ENCODE data around the gene C11orf68. TPM values are rescaled to one million over a fixed set of nuclear protein-coding genes. Genes with fewer than 3 reads are reported as not detected.

Gene C11orf68
- total RNA-seq, 1 donor = 52.8 TPM

- DNase-seq (ENCODE audit: low read depth in 2 of 3, low spot score in 2 of 3) = no peak
Measured at GRCh38 chr11:65944767-65945166, 25.9 kb upstream of the C11orf68 start.

- DNase-seq (ENCODE audit: low read depth in 2 of 3, low spot score in 2 of 3) = no peak
Measured at GRCh38 chr11:65944191-65944590, 25.3 kb upstream of the C11orf68 start.

- DNase-seq (ENCODE audit: low read depth in 2 of 3, low spot score in 2 of 3) = no peak
Measured at GRCh38 chr11:65942531-65942930, 23.7 kb upstream of the C11orf68 start.

DNA sequence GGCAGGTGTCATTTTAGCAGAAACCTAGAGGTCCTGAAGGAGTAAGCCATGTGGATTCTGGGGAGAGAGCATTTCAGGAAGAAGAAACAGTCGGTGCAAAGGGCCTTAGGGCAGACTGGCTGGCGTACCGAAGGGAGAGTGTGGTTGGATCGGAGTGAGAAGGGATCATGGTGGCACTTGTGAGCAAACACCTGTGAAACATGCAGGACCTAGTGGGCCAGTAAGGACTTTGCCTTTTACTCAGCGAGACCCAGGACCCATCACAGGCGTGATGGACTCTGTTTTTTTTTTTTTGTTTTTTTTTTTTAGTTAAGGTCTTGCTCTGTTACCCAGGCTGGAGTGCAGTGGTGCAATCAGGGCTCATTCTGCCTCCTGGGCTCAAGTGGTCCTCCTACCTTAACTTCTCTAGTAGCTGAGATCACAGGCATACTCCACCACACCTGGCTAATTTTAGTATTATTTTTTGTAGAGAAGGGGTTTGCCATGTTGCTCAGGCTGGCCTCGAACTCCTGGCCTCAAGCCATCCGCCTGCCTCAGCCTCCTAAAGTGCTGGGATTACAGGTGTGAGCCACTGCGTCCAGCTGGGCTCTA is 23.0 kb upstream of the C11orf68 start:
- DNase-seq (ENCODE audit: low read depth in 2 of 3, low spot score in 2 of 3) = no peak

- DNase-seq (ENCODE audit: low read depth in 2 of 3, low spot score in 2 of 3) = no peak
Measured at GRCh38 chr11:65937766-65938165, 18.9 kb upstream of the C11orf68 start.

DNA sequence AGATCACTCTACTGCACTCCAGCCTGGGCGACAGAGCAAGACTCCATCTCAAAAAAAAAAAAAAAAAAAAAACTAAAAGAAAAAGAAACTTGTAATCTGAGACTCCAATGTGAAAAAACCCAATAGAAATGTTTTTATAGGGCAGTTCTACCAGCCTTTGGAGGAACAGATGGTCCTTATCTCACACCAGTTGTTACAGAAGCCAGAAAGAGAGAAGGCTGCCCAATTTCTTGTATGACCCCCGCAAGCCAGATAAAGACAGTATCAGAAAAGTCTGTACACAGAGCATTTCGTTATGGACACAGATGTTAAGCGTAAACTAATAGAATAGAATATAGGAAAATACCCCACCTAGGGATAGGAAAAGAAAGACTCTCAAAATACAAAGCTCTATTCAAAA is 15.2 kb upstream of the C11orf68 start:
- DNase-seq (ENCODE audit: low read depth in 2 of 3, low spot score in 2 of 3) = peak in 1 of 3 donors; percentile 58

DNA sequence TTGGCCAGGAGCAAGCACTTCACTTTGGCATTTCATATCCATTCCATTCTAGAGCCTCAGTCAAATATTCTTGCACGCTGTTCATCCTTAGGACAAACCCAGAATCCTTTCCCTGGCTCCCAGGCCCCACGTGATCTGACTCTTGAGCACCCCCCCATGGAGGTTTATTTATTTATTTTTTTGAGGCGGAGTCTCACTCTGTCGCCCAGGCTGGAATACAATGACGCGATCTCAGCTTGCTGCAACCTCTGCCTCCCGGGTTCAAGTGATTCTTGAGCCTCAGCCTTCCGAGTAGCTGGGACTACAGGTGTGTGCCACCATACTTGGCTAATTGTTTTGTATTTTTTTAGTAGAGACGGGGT is 13.7 kb upstream of the C11orf68 start:
- no peak for DNase-seq (ENCODE audit: low read depth in 2 of 3, low spot score in 2 of 3)

DNA sequence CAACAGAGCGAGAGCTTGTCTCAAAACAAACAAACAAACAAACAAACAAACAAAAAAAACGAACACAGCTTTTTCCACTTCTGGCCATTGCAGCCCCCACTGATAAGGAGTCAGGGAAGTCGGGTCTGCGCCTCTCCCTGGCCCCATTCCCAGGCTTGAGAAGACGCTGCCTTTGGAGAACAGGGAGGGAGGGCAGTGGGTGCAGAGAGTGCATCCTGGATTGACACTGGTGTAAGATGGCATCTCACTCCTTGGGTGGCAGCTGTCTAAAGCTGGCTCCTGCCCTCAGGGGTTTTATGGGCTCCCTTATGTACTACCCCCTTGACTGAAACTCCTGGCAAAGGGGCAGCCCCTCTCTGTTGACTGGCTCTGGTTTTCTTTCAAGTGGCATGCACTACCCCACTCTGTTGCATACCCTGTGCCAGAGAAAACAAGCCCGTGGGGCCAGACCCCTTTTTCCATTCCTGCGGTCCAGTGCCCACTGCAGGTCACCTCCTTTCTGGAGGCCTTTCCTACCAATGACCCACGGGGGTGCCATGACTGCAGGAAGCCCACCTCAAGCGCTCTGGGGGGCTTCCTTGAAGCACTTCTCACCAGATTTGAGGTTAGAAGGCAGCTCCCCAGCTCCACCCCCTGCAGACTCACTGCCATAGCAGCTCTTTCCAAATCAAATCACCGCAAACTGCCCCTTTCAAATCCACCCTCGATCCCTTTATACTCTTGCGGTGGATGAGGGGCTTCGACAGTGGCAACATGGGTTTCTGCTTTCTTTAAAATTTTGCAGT is 13.1 kb upstream of the C11orf68 start:
- peak in 1 of 3 donors; percentile 35 for DNase-seq (ENCODE audit: low read depth in 2 of 3, low spot score in 2 of 3)

GRCh38 chr11:65928667-65929066 is 9.8 kb upstream of the C11orf68 start:
- DNase-seq (ENCODE audit: low read depth in 2 of 3, low spot score in 2 of 3) = no peak

GRCh38 chr11:65927904-65928397 is 9.1 kb upstream of the C11orf68 start:
- DNase-seq (ENCODE audit: low read depth in 2 of 3, low spot score in 2 of 3) = peak; percentile 53 to 98 (median 95)

DNA sequence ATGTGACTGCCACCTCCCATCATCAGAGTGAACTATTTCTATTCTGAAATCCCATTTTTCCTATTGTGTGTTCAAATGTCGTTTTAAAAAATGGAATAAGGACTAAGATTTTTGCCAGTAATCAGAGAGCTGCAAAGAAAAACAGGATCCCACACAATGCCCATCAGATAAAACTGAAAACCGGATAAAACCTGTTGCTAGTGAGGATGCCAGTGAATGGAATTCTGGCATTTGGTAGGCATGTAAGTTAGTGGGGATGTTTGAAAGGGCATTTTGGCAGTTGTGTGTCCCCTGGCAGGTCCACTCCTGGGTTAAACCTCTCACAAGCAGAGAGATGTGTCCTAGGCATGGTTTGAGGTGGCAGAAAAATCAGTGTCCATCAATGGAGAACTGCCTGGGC is 6.5 kb upstream of the C11orf68 start:
- no peak for DNase-seq (ENCODE audit: low read depth in 2 of 3, low spot score in 2 of 3)

DNA sequence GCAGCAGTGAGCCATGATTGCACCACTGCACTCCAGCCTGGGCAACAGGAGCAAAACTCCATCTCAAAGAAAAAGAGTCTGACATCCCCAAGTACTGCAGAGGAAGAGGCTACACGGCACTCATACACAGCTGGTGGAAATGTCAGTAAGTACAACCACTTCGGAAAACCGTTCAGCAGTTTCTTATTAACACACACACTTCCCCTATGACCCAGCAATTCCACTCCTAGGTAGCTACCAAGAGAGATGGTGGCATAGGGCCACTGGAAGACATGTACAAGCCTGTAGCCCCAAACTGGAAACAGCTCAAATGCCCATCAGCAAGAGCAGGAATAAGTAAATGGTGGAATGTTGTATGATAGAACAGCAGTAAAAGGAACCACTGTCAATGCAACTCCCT is 3.7 kb upstream of the C11orf68 start:
- peak in 1 of 3 donors; percentile 41 for DNase-seq (ENCODE audit: low read depth in 2 of 3, low spot score in 2 of 3)

- no peak for DNase-seq (ENCODE audit: low read depth in 2 of 3, low spot score in 2 of 3)
Measured at GRCh38 chr11:65921876-65922275, 3.0 kb upstream of the C11orf68 start.

GRCh38 chr11:65921033-65921555 is 2.2 kb upstream of the C11orf68 start:
- DNase-seq (ENCODE audit: low read depth in 2 of 3, low spot score in 2 of 3) = no peak

DNA sequence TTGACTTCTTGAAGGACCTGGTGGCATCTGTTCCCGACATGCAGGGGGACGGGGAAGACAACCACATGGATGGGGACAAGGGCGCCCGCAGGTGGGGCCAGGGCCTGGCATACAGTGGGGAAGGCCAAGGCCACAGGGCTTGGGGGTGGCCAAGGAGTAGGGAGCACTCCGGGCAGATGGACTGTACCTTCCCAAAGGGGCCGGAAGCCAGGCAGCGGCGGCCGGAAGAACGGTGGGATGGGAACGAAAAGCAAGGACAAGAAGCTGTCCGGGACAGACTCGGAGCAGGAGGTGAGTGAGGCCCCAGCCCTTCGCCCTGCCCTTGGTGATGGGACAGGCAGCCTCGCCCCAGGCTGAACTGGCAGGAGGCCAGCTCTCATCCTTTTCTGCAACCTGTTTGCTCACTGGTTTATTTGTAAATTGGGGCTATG is 1.5 kb upstream of the C11orf68 start:
- DNase-seq (ENCODE audit: low read depth in 2 of 3, low spot score in 2 of 3) = no peak

DNA sequence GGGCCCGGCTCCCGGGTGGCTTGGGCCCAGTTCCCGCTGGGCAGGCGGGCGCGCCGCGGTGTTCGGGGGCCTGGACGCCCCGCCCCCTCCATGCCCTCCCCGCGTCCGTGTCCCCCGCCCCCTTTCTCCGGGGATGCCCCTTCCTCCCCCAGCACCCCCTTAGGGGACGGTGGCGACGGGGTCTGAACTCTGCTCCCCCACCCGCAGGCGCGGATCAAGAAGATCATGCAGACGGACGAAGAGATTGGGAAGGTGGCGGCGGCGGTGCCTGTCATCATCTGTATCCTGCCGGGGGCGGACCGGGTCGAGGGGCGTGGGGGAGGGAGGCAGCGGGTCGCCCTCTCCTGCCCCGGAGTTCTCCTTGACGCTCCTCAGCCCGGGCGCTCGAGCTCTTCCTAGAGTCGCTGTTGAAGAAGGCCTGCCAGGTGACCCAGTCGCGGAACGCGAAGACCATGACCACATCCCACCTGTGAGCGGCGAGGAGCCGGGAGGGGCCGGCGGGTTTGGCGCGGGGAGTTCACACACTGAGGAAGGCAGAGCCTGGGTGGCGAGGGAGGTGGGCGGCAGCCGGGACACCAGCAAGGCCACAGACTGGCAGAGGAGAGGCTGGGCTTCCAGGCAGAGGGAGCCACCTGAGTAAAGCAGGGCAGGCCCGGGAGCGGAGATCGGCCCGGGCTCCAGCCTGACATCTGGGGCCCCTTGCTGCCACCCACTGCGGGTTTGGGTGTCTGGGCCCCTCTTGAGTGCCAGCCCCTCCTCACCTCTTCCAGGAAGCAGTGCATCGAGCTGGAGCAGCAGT is 910 bp upstream of the C11orf68 start:
- DNase-seq (ENCODE audit: low read depth in 2 of 3, low spot score in 2 of 3) = peak in 2 of 3 donors; percentile 60 to 80

GRCh38 chr11:65919141-65919572 is 295 bp upstream of the C11orf68 start, which contains the start of gene DRAP1:
TSS of gene DRAP1 (plus strand) at chr11:65919426. CDS start at chr11:65919502, 76 bp downstream.
- peak; percentile 90 to 99 (median 98) for DNase-seq (ENCODE audit: low read depth in 2 of 3, low spot score in 2 of 3)

DNA sequence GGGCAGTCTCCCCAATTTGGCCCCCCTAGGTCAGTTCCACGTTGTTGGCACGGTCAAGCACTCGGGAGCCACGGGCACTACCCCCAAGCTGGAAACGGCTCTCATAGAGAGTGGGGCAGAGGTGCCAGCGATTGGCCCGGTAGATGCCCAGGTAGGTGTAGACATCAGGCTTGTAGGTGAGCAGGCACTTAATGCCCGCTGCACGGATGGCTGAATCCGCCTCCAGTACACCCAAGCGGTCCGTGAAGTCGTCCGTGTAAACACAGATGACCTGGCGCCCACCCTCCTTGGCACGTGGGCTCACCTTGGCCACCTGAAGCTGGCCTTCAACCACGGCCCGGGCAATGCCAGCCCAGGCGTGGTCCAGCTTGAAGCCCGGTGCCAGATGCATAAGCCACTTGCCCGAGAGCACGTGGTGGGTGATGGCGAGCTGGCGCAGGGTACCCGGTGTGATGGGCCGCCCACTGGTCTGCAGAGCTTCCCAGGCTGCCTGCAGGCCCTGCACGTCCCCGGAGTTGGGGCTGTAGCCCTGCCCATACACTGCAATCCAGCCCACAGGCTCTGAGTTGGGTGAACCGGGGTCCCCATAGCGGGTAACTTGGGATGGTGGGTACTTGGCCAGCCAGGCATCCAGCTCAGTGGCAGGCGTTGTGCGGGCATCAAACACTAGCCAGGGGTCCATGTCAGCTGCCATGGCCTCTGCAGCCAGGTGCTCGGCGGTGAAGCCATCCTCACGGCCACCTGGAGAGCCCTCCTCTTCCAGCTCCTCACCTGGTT is 1.2 kb downstream of the C11orf68 start:
- no peak for DNase-seq (ENCODE audit: low read depth in 2 of 3, low spot score in 2 of 3)

DNA sequence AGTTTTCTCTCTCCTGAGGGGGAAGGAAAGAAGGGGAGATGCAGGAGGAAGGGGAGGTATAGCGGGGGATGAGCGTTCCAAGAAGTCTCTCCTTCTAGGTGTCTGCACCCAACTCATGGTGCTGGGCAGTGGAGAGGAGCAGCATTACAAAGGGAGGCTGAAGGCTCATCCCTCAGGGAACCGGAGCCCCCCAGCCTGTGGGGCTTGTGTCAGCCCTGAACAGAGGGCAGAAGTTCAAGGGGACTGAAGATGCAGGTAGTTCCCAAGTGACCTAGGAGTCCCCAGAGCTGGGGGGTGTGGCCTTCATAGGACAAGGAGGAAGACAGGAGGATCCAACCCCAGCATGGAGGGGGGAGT is 1.8 kb downstream of the C11orf68 start:
- DNase-seq (ENCODE audit: low read depth in 2 of 3, low spot score in 2 of 3) = no peak

DNA sequence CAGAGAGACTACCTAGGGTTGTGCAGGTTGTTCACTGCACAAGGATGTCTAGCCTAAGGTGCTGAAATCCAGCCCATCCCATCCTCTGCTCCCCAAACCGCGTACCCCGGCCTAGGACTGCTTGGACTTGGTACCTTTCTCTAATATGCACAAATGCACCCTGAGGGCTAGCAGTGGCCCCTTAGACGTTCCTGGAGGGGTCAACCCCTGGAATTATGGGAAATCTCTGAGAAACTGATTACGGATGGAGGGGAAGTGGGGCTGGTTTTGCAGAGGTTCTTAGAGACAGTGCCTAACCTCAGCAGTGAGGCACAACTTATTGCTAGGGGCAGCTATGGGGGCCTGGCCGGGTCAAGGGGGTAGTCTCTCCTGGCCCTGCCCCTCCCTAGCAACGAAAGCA is 2.5 kb downstream of the C11orf68 start:
- DNase-seq (ENCODE audit: low read depth in 2 of 3, low spot score in 2 of 3) = no peak
